Lower leg skin (tissue), 3 donors: ENCODE measurements around the gene MTUS2.

Experiments
- POLR2A ChIP-seq, 2 donors: fragments of 450-650 bp; IDR thresholded peaks; one replicate each; pipeline ENCODE4 v1.6.1; 2016 to 2017; ENCODE audit warnings: antibody characterized with exemption in 2 of 2, mild to moderate bottlenecking in 1 of 2, moderate library complexity in 1 of 2
- TF ChIP-seq, protein P1 (sequence below), 3 donors: fragments of 450-650 bp; IDR thresholded peaks; one replicate each; pipeline ENCODE4 v1.5.1; 2016; ENCODE audit warnings: antibody characterized with exemption in 3 of 3, mild to moderate bottlenecking in 3 of 3, moderate library complexity in 2 of 3

DNA sequence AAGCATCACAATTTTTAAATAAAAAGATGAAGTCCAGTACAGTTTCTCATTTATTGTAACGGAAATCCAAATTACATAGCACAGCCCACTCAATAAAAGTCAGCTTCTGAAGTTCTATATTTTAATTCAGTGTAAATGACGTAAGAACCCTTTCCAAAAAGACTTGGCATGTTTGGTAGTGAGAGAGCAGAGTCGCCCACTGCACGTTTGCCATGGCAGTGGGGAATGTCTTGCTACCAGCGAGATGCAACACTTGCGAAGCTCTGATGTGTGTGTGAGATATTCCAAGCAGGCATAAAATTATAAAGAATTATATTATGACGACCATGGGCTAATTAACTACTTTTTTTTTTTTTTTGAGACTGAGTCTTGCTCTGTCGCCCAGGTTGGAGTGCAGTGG lies 585.3 kb downstream of the MTUS2 start:
- TF ChIP-seq POLR2A (IDR thresholded peaks at IDR 0.05) = no peak
- TF ChIP-seq, protein P1, sequence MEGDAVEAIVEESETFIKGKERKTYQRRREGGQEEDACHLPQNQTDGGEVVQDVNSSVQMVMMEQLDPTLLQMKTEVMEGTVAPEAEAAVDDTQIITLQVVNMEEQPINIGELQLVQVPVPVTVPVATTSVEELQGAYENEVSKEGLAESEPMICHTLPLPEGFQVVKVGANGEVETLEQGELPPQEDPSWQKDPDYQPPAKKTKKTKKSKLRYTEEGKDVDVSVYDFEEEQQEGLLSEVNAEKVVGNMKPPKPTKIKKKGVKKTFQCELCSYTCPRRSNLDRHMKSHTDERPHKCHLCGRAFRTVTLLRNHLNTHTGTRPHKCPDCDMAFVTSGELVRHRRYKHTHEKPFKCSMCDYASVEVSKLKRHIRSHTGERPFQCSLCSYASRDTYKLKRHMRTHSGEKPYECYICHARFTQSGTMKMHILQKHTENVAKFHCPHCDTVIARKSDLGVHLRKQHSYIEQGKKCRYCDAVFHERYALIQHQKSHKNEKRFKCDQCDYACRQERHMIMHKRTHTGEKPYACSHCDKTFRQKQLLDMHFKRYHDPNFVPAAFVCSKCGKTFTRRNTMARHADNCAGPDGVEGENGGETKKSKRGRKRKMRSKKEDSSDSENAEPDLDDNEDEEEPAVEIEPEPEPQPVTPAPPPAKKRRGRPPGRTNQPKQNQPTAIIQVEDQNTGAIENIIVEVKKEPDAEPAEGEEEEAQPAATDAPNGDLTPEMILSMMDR (IDR thresholded peaks at IDR 0.05) = no peak
